ENCODE data around the gene FOXP1.

Gene FOXP1

DNA sequence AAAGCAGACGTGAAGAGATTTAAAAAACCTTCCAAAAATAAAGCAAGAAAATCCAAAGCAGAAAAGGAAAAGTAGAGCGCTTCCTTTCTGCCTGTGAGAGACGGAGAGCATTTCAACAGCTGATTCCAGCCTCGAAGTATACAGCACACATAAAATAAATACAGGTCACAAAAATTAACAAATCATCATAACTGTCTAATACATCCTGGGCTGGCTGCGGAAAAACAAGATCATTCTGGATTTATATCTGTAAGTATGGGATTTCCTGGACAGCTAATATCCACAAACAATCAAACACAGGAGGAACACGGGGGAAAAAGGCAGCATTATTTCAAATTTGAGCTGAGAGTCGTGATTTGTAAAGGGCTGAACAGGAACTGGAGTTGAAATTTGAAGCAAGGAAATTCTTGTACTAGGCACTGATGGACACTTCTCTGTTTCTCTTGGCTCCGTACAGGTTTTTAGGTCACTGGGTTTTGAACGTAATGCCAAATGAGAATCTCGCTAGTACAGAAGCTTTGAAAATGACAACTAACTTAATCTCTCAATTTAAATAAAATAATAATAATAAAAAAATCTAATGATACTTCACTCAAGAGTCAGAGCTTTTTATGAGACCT, 577.7 kb downstream of the FOXP1 start:
- no peak for DNase-seq (ENCODE audit: low spot score)

- no peak for DNase-seq (ENCODE audit: low spot score)
Measured at GRCh38 chr3:71003511-71003910, 580.0 kb downstream of the FOXP1 start.

- DNase-seq (ENCODE audit: low spot score) = no peak
Measured at GRCh38 chr3:71002298-71002697, 581.2 kb downstream of the FOXP1 start.

DNA sequence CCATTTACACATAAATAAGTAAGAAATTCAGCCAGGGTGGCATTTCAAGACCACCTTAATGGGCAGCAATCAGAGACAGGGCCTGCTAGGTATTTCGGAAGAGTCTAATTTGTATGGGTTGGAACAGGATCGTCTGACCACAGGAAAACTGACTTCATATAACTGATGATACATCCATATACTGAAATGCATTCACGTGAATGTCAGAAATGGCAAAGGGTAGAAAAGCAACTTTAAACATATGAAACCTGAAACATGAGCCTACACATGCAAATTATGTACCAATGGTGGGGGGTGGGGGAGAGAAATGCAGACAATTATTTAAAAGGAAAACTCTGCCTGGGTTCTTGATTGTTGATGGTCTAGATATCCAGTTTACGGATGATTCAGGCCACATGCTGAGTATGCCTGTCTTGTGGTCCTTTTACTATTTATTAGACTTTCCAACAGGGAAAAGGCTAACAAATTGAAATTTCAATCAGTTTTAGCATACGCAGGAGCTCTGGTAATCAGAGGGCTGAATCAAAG, 582.2 kb downstream of the FOXP1 start:
- no peak for DNase-seq (ENCODE audit: low spot score)

GRCh38 chr3:71000483-71000882, 583.0 kb downstream of the FOXP1 start:
- DNase-seq (ENCODE audit: low spot score) = no peak

- no peak for DNase-seq (ENCODE audit: low spot score)
Measured at GRCh38 chr3:70999730-71000129, 583.8 kb downstream of the FOXP1 start.

- no peak for DNase-seq (ENCODE audit: low spot score)
Measured at GRCh38 chr3:70996082-70996481, 587.4 kb downstream of the FOXP1 start.

DNA sequence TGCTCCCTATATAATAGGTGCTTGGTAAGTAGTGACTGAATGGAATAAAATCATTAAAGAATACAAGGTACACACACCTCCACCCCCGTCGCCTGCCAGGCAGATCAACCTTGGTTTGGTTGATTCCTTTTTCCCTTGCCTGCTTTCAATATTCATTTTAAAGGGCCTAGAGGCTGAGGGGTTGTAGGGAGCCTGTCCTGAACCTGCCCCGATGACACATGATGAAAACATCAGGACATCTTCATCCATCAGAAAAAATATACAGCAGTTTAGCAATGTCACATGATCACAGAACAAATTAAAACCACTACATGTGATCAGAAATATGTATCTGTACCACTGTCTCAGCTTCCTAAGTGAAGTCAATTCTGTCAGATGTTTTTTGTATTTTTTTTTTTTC, 588.9 kb downstream of the FOXP1 start:
- no peak for DNase-seq (ENCODE audit: low spot score)

DNA sequence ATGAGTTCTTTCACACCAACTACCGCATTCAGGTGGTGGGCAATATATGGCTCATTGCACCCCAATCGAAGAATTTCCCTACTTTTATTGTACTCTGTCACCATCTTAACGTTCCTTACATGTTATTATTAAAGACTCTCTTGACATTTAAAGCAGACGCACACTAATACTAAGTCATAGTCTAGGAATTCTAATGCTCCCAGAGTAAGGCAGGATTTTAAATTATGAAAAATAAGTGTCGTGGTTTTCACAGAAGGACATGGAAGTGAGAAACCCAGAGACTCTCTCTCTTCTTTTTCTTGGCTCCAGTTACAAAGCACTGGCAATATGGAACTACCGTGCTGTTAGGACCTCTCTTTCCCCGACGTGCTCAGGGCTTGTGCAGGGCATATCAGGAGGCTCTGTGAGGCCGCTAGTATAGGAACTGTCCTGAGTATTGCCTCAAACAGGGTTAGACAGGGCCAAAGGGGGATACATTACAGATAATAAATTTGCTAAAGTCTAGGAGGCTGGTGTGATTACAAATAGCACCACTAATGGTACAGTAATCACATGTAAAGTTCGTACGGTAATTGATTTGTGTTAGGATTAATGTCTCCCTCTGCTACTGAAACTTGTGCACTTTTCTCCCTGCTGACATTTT, 590.8 kb downstream of the FOXP1 start:
- no peak for DNase-seq (ENCODE audit: low spot score)

DNA sequence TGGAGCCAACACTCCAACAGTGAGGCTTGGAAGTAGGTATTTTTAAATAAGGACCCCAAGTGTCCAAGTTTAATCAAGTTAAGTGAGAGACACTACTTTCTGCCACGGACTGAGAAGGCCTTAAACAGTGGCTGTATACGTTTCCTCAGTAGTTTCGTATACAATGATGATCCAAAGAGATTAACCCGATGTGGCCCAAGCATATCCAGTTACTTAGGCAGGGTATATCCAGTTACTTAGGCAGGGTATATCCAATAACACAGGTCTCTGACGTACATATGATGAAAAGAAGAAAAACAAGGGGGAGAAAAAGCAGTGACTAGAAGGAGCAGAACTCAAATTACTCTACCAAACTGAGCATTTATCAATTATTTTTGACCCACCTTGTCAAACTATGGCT, 591.4 kb downstream of the FOXP1 start:
- DNase-seq (ENCODE audit: low spot score) = no peak

- no peak for DNase-seq (ENCODE audit: low spot score)
Measured at GRCh38 chr3:70990723-70991122, 592.8 kb downstream of the FOXP1 start.

GRCh38 chr3:70990185-70990584, 593.3 kb downstream of the FOXP1 start:
- DNase-seq (ENCODE audit: low spot score) = no peak

DNA sequence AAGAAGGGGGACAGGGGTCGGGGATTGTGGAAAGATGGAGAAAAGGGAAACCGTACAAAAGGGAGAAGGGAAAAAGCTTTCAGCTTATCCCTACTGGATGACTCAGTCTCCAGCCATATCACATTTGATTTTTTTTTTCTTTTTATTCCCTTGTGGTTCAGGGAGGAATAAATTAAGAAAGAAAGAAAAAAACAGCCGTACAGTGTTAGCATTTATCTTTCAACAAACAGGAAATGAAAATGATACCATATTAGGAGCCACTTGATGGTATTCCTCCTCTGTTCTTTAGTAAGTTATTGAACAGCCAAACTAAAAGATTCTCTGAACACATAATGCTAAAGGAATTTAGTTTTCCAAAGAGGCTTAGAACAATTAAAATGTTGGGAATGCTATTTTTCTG, 594.4 kb downstream of the FOXP1 start:
- DNase-seq (ENCODE audit: low spot score) = no peak

DNA sequence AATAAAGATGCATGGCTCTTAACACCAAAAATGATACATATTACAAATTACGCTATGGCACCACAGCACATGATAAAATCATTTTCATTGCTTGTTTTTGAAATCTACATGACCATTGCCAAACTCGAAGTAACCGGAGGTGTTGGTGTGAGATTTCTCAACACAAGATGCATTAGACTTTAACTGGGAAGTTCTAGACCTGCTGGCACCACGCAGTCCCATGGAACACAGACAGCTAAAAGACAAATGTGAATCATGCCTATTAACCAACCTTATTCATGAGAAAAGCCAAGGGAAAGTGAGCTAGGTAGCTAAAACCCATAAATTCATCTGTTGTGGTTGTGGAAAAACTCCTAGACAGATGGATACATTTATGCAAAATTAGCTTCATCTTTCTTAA, 595.4 kb downstream of the FOXP1 start:
- DNase-seq (ENCODE audit: low spot score) = no peak

GRCh38 chr3:70985572-70985971, 598.0 kb downstream of the FOXP1 start:
- no peak for DNase-seq (ENCODE audit: low spot score)

DNA sequence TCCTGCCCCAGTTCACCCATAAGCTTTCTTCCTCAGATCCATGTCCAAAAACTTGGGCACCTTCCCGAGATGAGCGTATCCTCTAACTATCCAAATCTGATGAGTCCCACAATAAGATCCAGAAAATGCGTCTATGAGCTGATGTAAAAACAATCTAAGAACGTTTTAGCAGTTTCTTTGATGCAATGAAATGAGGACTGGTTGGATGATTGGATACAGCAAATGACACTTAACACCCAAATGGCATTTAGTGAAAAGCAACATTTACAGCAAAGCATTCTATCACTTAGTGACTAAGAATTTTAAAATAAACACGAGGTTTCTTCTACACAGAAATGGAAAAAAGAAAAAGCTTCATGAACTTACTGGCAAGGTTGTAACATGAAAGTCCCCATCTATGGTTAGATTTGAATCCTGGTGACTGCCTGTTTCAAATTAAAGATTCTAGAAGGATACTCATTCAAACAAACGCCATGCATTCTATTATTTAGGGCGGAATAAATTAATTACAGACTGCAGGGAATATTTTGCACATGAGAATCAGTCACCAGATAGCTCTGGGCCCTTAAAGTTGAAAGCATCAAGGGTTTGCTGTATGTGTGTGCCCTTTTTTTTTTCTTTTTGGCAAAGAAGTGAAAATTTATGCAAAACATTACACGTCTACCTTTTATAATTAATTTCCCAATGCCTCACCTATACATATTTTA, 598.6 kb downstream of the FOXP1 start:
- DNase-seq (ENCODE audit: low spot score) = no peak

DNA sequence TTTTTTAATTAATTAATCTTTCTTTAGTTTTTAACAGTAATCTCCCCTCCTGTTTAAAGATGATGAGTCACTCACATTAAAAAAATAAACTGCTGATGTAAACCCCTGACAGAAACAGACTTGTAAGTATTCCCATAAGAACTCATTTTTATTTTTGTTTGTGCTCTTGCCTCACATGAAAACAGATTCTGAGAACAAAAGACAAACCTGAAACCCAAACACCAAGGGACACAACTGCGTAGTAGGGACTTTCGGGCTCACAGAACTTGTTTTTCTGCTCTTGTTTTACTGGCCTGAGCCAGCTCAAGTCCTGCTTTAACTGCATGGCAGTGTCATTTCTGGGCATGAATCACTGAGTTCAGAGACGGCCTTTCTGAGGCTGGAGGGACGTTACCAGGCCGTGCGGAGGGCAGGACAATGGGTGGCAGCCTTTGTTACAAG, 600.8 kb downstream of the FOXP1 start:
- DNase-seq (ENCODE audit: low spot score) = peak; percentile 40

GRCh38 chr3:70982284-70982683, 601.2 kb downstream of the FOXP1 start:
- no peak for DNase-seq (ENCODE audit: low spot score)

DNA sequence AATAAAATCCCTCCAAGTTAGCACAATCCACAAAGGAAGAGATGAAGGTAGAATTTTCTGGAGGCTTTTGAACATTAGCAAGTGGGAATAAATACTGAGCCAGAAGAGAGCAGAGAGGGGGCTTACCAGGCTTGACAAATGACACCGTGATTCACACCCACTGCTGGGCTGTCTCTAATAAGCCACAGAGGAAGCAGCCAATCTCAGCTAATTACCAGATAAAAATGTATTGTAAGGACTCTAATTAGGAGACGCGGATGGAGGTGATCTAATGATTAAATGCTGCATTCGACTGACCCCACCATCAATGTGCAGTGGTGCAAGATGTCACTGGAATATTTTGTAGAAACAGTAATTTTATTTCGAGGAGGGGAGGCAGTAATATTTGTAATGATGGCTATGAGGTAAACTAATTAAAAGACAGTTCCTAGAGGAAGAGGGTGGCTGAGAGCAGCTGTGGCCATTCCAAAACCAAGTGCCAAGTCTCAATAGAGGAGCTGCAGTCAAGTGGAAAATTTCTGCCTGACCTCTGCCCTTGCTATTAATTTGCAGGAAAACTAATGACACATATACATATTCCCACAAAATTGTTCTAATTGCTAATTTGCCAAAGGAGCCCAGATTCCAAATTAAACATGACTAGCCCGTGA, 602.2 kb downstream of the FOXP1 start:
- DNase-seq (ENCODE audit: low spot score) = no peak

- no peak for DNase-seq (ENCODE audit: low spot score)
Measured at GRCh38 chr3:70980646-70981170, 602.8 kb downstream of the FOXP1 start.

DNA sequence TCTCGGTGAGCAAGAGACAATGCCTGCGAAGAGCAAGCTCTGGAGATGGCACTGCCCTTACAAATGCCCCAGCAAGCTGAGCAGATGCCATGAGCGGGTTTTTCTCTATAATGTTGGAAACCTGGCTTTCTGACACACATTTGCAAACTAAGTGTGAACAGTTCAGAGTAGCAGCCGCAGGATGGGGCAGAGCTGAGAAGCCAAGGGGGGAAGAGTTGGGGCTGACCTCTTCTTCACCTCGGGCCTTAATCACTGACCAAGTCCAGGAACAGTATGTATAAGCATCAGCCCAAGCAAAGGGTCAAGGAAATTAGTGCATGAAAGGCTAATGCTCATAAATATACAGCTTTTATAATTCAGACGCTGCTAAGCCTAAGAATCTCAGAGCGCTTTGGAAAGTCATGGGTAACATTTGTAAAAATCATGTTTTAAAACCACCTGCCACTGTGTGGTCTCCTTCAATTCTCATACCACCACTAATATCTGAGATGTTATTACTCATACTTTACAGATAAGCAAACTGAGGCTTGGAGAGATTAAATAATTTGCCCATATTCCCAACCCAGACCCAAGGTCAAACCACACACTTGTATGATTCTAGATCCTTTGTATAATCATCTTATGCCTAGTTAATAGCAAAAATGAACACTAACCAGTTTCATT, 603.4 kb downstream of the FOXP1 start:
- DNase-seq (ENCODE audit: low spot score) = no peak

DNA sequence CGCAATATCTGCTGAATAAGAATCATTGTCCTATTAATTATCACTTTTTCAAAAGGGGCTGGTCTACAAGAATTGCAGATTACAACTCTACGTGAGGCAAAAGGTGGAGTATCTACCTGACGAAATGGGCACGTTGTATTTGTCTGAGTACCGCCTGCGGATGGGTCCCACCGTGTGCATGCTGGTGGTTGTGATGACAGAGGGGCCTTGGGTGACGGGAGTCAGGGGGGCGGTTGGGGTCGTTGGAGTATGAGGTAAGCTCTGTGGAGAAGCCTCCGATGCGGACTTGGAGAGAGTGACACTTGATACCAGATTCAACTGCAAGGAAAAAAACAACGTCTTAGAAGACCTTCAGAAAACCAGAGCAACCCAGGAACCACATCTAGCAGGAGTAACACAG, 605.8 kb downstream of the FOXP1 start:
- no peak for DNase-seq (ENCODE audit: low spot score)
